ENCODE results near the gene CYTIP. TPM values are rescaled to one million over a fixed set of nuclear protein-coding genes. Genes with fewer than 3 reads are reported as not detected.
"Not testable (repeated sequence)": the region's sequence is repeated elsewhere in the genome, so short reads cannot be mapped to it uniquely, and the experiment has no call there.

CYTIP gene
- total RNA-seq, 1 donor from 2014 or later: not detected

DNA sequence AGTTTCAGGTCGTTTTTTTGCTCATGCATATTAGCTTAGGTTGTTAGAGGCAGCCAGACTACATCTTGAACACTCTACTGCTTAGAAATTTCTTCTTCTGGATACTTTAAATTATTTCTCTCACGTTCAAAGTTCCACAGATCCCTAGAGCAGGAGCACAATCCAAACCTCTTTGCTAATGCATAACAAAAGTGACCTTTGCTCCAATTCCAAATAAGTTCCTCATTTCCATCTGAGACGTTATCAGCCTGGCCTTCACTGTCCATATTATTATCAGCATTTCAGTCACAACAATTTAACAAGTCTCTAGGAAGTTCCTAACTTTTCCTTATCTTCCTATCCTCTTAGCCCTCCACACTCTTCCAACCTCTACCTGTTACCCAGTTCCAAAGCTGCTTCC lies 67.8 kb downstream of the CYTIP start:
- no peak for DNase-seq (ENCODE audit: low read depth in 2 of 2)

DNA sequence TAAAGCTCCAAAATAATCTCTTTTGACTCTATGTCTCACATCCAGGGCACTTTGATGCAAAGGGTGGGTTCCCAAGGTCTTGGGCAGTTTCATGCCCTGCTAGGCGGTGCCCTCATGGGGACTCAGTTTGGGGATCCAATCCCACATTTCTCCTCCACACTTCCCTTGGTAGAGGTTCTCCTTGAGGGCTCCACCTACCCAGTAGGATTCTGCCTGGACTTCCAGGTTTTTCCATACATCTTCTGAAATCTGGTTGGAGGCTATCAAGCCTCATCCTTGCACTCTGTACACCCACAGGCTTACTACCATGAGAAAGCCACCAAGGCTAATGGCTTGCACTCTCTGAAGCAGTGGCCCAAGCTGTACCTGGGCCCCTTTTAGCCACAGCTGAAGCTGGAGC lies 68.5 kb downstream of the CYTIP start:
- DNase-seq (ENCODE audit: low read depth in 2 of 2): no peak

DNA sequence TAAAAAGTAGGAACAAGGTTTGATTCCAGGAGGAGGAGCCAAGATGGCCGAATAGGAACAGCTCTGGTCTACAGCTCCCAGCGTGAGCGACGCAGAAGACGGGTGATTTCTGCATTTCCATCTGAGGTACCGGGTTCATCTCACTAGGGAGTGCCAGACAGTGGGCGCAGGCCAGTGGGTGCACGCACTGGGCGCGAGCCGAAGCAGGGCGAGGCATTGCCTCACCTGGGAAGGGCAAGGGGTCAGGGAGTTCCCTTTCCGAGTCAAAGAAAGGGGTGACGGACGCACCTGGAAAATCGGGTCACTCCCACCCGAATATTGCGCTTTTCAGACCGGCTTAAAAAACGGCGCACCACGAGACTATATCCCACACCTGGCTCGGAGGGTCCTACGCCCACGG lies 75.4 kb downstream of the CYTIP start:
- not testable (repeated sequence) for DNase-seq (ENCODE audit: low read depth in 2 of 2)

DNA sequence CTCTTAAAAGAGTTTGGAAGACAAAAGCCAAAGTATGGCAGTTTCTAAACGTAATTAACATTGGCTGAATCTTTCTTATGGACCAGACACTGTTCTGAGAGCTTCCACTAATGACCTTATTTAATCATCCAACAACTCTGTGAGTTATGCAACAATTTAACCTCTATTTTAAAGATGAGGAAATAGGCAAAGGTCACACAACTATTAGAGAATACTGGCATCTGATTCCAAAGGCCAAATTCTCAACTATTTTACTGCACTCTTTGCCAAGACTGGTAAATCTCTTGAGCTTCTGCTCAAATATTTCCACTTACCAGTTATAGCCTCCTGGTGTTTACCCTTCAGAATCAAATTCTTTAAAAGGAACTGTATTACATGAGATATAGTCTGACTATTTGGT lies 76.2 kb downstream of the CYTIP start:
- no peak for DNase-seq (ENCODE audit: low read depth in 2 of 2)

Other genes starting within 250 kb of the CYTIP start
- not detected in 2 replicates for gene GALNT5, start 186.4 kb downstream of the CYTIP start, total RNA-seq
- gene ERMN, start 118.3 kb downstream of the CYTIP start, total RNA-seq: not detected in 2 replicates
- gene ACVR1C, start 184.8 kb upstream of the CYTIP start, total RNA-seq: under 0.01 TPM in 2 replicates

Measured in dermis microvascular lymphatic vessel endothelial cell (primary cell).